ENCODE measurements around the gene INO80B.
"Not testable (repeated sequence)": the region's sequence is repeated elsewhere in the genome, so short reads cannot be mapped to it uniquely, and the experiment has no call there.

The INO80B gene
- total RNA-seq: 1.7 to 2.3 reads per million in 2 donors

GRCh38 chr2:74454654-74455511 is at the start of gene INO80B:
Gene INO80B (plus strand): TSS chr2:74455087. CDS start chr2:74455117, 30 bp downstream.
- peak; percentile 49 for DNase-seq

- DNase-seq: no peak
These were observed 48.9 kb upstream of the INO80B start for GRCh38 chr2:74406035-74406434.

GRCh38 chr2:74407682-74408081 is 47.2 kb upstream of the INO80B start:
- DNase-seq: no peak

- DNase-seq: no peak
These were observed 41.7 kb upstream of the INO80B start for GRCh38 chr2:74413001-74413698.

- no peak for DNase-seq
These were observed 40.4 kb upstream of the INO80B start for GRCh38 chr2:74414441-74414840.

- no peak for DNase-seq
These were observed 39.8 kb upstream of the INO80B start for GRCh38 chr2:74414881-74415761.

GRCh38 chr2:74415762-74416395 is 39.0 kb upstream of the INO80B start:
- DNase-seq: no peak

- DNase-seq: no peak
These were observed 38.1 kb upstream of the INO80B start for GRCh38 chr2:74416778-74417177.

- DNase-seq: no peak
These were observed 37.7 kb upstream of the INO80B start for GRCh38 chr2:74417197-74417596.

GRCh38 chr2:74417763-74418162 is 37.1 kb upstream of the INO80B start:
- no peak for DNase-seq

- DNase-seq: no peak
These were observed 36.6 kb upstream of the INO80B start for GRCh38 chr2:74418312-74418711.

GRCh38 chr2:74419345-74419744 is 35.5 kb upstream of the INO80B start:
- no peak for DNase-seq

GRCh38 chr2:74420006-74420405 is 34.9 kb upstream of the INO80B start:
- DNase-seq: no peak

GRCh38 chr2:74420443-74421103 is 34.3 kb upstream of the INO80B start:
- DNase-seq: not testable (repeated sequence)

- peak; percentile 89 for DNase-seq
These were observed 33.5 kb upstream of the INO80B start, which contains the start of the genes C2orf81 and WDR54 for GRCh38 chr2:74421221-74421870. Gene C2orf81 (minus strand): TSS chr2:74421619. CDS start chr2:74421560, 59 bp downstream. Gene WDR54 (plus strand): TSS chr2:74421730. CDS start chr2:74422154, 424 bp downstream.

GRCh38 chr2:74423231-74424095 is 31.4 kb upstream of the INO80B start:
- no peak for DNase-seq

GRCh38 chr2:74424139-74424992 is 30.5 kb upstream of the INO80B start:
- DNase-seq: no peak

GRCh38 chr2:74424995-74425406 is 29.9 kb upstream of the INO80B start:
- no peak for DNase-seq

- DNase-seq: no peak
These were observed 29.4 kb upstream of the INO80B start for GRCh38 chr2:74425523-74425922.

Measured in activated gamma-delta T cell (primary cell).